Stimulated activated CD4-positive, alpha-beta T cell treated with anti-CD3 and anti-CD28 coated beads, Interleukin-15, amount 100 ng/mL, for 48 hours (primary cell): ENCODE results near the gene MEF2D.

Source experiments
- DNase-seq, 2 donors: peaks; one replicate each; pipeline ENCODE4 v3.0.0-alpha.2; 2020; ENCODE audit warnings: low read depth in 2 of 2

The MEF2D gene

GRCh38 chr1:156500543-156500792, at the start of gene MEF2D:
TSS of gene MEF2D (minus strand) at chr1:156500775. CDS start at chr1:156483292, 17,483 bp downstream.
- DNase-seq, result no peak

GRCh38 chr1:156550346-156550745, 49.8 kb upstream of the MEF2D start:
- no peak for DNase-seq

- no peak for DNase-seq
Measured at GRCh38 chr1:156549831-156550230, 49.3 kb upstream of the MEF2D start.

- DNase-seq, result no peak
Measured at GRCh38 chr1:156549390-156549789, 48.8 kb upstream of the MEF2D start.

GRCh38 chr1:156547982-156548381, 47.4 kb upstream of the MEF2D start:
- no peak for DNase-seq

GRCh38 chr1:156547434-156547833, 46.9 kb upstream of the MEF2D start:
- DNase-seq, result no peak

GRCh38 chr1:156546267-156546666, 45.7 kb upstream of the MEF2D start:
- DNase-seq, result no peak

GRCh38 chr1:156544592-156545102, 44.1 kb upstream of the MEF2D start:
- no peak for DNase-seq

GRCh38 chr1:156543066-156543465, 42.5 kb upstream of the MEF2D start:
- no peak for DNase-seq

GRCh38 chr1:156540955-156541354, 40.4 kb upstream of the MEF2D start:
- DNase-seq, result no peak

- no peak for DNase-seq
Measured at GRCh38 chr1:156539818-156540355, 39.3 kb upstream of the MEF2D start.

- no peak for DNase-seq
Measured at GRCh38 chr1:156538711-156539440, 38.3 kb upstream of the MEF2D start.

- DNase-seq, result no peak
Measured at GRCh38 chr1:156537027-156537426, 36.5 kb upstream of the MEF2D start.

- DNase-seq, result no peak
Measured at GRCh38 chr1:156534424-156535060, 34.0 kb upstream of the MEF2D start.

- DNase-seq, result no peak
Measured at GRCh38 chr1:156533568-156534220, 33.1 kb upstream of the MEF2D start.

- DNase-seq, result no peak
Measured at GRCh38 chr1:156532374-156532773, 31.8 kb upstream of the MEF2D start.

- DNase-seq, result no peak
Measured at GRCh38 chr1:156530006-156530405, 29.4 kb upstream of the MEF2D start.

GRCh38 chr1:156528875-156529425, 28.4 kb upstream of the MEF2D start:
- DNase-seq, result no peak

GRCh38 chr1:156528231-156528630, 27.7 kb upstream of the MEF2D start:
- no peak for DNase-seq

- no peak for DNase-seq
Measured at GRCh38 chr1:156527584-156527983, 27.0 kb upstream of the MEF2D start.

GRCh38 chr1:156525856-156526489, 25.4 kb upstream of the MEF2D start:
- DNase-seq, result no peak

GRCh38 chr1:156525071-156525501, 24.5 kb upstream of the MEF2D start:
- DNase-seq, result no peak
